GM18505 (cell line): ENCODE results near the gene RCAN1.

Experiments used
- ATAC-seq: cut with Tn5 transposase; IDR thresholded peaks from one replicate; pipeline ENCODE4 v1.9.1; 2021; ENCODE audit not compliant: unreplicated experiment
- POLR2A ChIP-seq: IDR thresholded peaks from 4 replicates; pipeline ENCODE4 v1.6.1; 2011; ENCODE audit warnings: borderline replicate concordance; ENCODE audit not compliant: insufficient read depth, insufficient read length; ENCODE audit errors: extremely low read depth

RCAN1 gene

GRCh38 chr21:34639250-34639649 is 24.3 kb upstream of the RCAN1 start:
- TF ChIP-seq POLR2A: no peak
- ATAC-seq: no peak

- ATAC-seq: no peak
- no peak for TF ChIP-seq POLR2A
Observed at GRCh38 chr21:34636961-34637360, 22.0 kb upstream of the RCAN1 start.

GRCh38 chr21:34635307-34635706 is 20.4 kb upstream of the RCAN1 start:
- TF ChIP-seq POLR2A: no peak
- ATAC-seq: no peak

- no peak for TF ChIP-seq POLR2A
- ATAC-seq: no peak
Observed at GRCh38 chr21:34632498-34632897, 17.6 kb upstream of the RCAN1 start.

- no peak for ATAC-seq
- TF ChIP-seq POLR2A: no peak
Observed at GRCh38 chr21:34630536-34631143, 15.7 kb upstream of the RCAN1 start.

- no peak for TF ChIP-seq POLR2A
- ATAC-seq: no peak
Observed at GRCh38 chr21:34626131-34626530, 11.2 kb upstream of the RCAN1 start.

GRCh38 chr21:34625030-34625593 is 10.2 kb upstream of the RCAN1 start:
- ATAC-seq: no peak
- TF ChIP-seq POLR2A: no peak

GRCh38 chr21:34623516-34623915 is 8.6 kb upstream of the RCAN1 start:
- TF ChIP-seq POLR2A: no peak
- ATAC-seq: no peak

- TF ChIP-seq POLR2A: no peak
- ATAC-seq: no peak
Observed at GRCh38 chr21:34621434-34622350, 6.8 kb upstream of the RCAN1 start.

- no peak for ATAC-seq
- no peak for TF ChIP-seq POLR2A
Observed at GRCh38 chr21:34619841-34620665, 5.1 kb upstream of the RCAN1 start.

- no peak for ATAC-seq
- no peak for TF ChIP-seq POLR2A
Observed at GRCh38 chr21:34618941-34619340, 4.0 kb upstream of the RCAN1 start.

GRCh38 chr21:34617753-34618339 is 2.9 kb upstream of the RCAN1 start:
- no peak for ATAC-seq
- TF ChIP-seq POLR2A: no peak

GRCh38 chr21:34615487-34615814 is 538 bp upstream of the RCAN1 start:
- no peak for TF ChIP-seq POLR2A
- ATAC-seq: no peak
